WTC11 (cell line): Measurements from ENCODE around the gene GPR176. TPM values are rescaled to one million over a fixed set of nuclear protein-coding genes. Genes with fewer than 3 reads are reported as not detected.

Experiments
- ATAC-seq: fragments of 200-7000 bp; cut with Tn5 transposase; 2 replicates; pipeline ENCODE4 v1.10.0; 2021; ENCODE audit warnings: mild to moderate bottlenecking, moderate library complexity
- CTCF ChIA-PET: fragments of 300-600 bp; sonication (Branson Sonifier 250); formaldehyde crosslinking; loops from one replicate; lab custom pipeline; 2021; ENCODE audit warnings: antibody characterized with exemption; lab: Charles Lee
- POLR2A ChIA-PET: fragments of 350-600 bp; sonication (Branson Sonifier 250); formaldehyde crosslinking; loops from one replicate; lab custom pipeline; 2021; ENCODE audit warnings: antibody characterized with exemption; lab: Charles Lee
- DNase-seq: peaks from one replicate; pipeline ENCODE4 v3.0.0; 2021; ENCODE audit warnings: low spot score
- H3K27ac Mint-ChIP-seq: 2 replicates; pipeline ENCODE4 v1.8.0; 2021; ENCODE audit warnings: mixed read lengths
- H3K27me3 Mint-ChIP-seq: 2 replicates; pipeline ENCODE4 v1.8.0; 2021; ENCODE audit warnings: low read depth, mild to moderate bottlenecking, moderate library complexity, mixed read lengths
- H3K36me3 Mint-ChIP-seq: 2 replicates; pipeline ENCODE4 v1.8.0; 2021; ENCODE audit warnings: mixed read lengths
- H3K4me1 Mint-ChIP-seq: 2 replicates; pipeline ENCODE4 v1.8.0; 2022; ENCODE audit warnings: mixed read lengths
- H3K4me3 Mint-ChIP-seq: 2 replicates; pipeline ENCODE4 v1.8.0; 2021; ENCODE audit warnings: mild to moderate bottlenecking, moderate library complexity, mixed read lengths
- H3K9me3 Mint-ChIP-seq: 2 replicates; pipeline ENCODE4 v1.8.0; 2021; ENCODE audit warnings: mixed read lengths
- GABPB1 ChIP-seq: sonication (generic); formaldehyde crosslinking; IDR thresholded peaks from 2 replicates; pipeline ENCODE4 v1.8.1; 2023; ENCODE audit warnings: mild to moderate bottlenecking, missing genetic modification reagents
- GTF2I ChIP-seq: fragments of 250-450 bp; sonication (Bioruptor Pico); conservative IDR thresholded peaks from 2 replicates; pipeline ENCODE4 v1.4.0; 2021; ENCODE audit warnings: mild to moderate bottlenecking
- HMGA2 ChIP-seq: fragments of 250-450 bp; sonication (Bioruptor Pico); IDR thresholded peaks from 2 replicates; pipeline ENCODE4 v1.4.0; 2021; ENCODE audit warnings: mild to moderate bottlenecking, moderate library complexity
- JUN ChIP-seq: sonication (generic); formaldehyde crosslinking; IDR thresholded peaks from 2 replicates; pipeline ENCODE4 v1.8.0; 2023; ENCODE audit warnings: mild to moderate bottlenecking, missing genetic modification reagents
- MXD4 ChIP-seq: fragments of 250-450 bp; sonication (Bioruptor Pico); IDR thresholded peaks from 2 replicates; pipeline ENCODE4 v1.8.0; 2021; ENCODE audit warnings: mild to moderate bottlenecking, moderate library complexity, borderline replicate concordance
- MYBL2 ChIP-seq: sonication (generic); formaldehyde crosslinking; IDR thresholded peaks from 2 replicates; pipeline ENCODE4 v1.8.1; 2023; ENCODE audit warnings: mild to moderate bottlenecking, moderate library complexity, missing genetic modification reagents
- NR3C1 ChIP-seq: sonication (generic); formaldehyde crosslinking; conservative IDR thresholded peaks from 2 replicates; pipeline ENCODE4 v1.8.1; 2023; ENCODE audit warnings: low read depth, mild to moderate bottlenecking, missing genetic modification reagents
- RORB ChIP-seq: fragments of 250-450 bp; sonication (Bioruptor Pico); IDR thresholded peaks from 2 replicates; pipeline ENCODE4 v1.9.0; 2021; ENCODE audit warnings: mild to moderate bottlenecking
- SMAD3 ChIP-seq: sonication (generic); formaldehyde crosslinking; IDR thresholded peaks from 2 replicates; pipeline ENCODE4 v1.8.0; 2022; ENCODE audit warnings: missing genetic modification reagents, mild to moderate bottlenecking, borderline replicate concordance
- SOX15 ChIP-seq: fragments of 250-450 bp; sonication (Bioruptor Pico); IDR thresholded peaks from 2 replicates; pipeline ENCODE4 v1.9.0; 2021; ENCODE audit warnings: mild to moderate bottlenecking
- ZBTB21 ChIP-seq: sonication (generic); formaldehyde crosslinking; IDR thresholded peaks from 2 replicates; pipeline ENCODE4 v1.8.1; 2023; ENCODE audit warnings: mild to moderate bottlenecking, missing genetic modification reagents, borderline replicate concordance
- ZNF219 ChIP-seq: sonication (generic); formaldehyde crosslinking; IDR thresholded peaks from 2 replicates; pipeline ENCODE4 v1.8.0; 2023; ENCODE audit warnings: missing genetic modification reagents, mild to moderate bottlenecking, borderline replicate concordance
- ZNF232 ChIP-seq: sonication (generic); formaldehyde crosslinking; IDR thresholded peaks from 2 replicates; pipeline ENCODE4 v1.8.0; 2022; ENCODE audit warnings: mild to moderate bottlenecking, missing genetic modification reagents
- ZNF416 ChIP-seq: fragments of 250-450 bp; sonication (Bioruptor Pico); IDR thresholded peaks from 2 replicates; pipeline ENCODE4 v1.9.0; 2021; ENCODE audit warnings: mild to moderate bottlenecking, inconsistent platforms
- total RNA-seq: library from RNA; stranded (reverse); gene quantifications from 3 replicates; pipeline ENCODE4 v1.2.3, GENCODE V29; 2021
- TF ChIP-seq, protein P1 (sequence below): sonication (generic); formaldehyde crosslinking; IDR thresholded peaks from 2 replicates; pipeline ENCODE4 v1.8.1; 2023; ENCODE audit warnings: mild to moderate bottlenecking, missing genetic modification reagents
- TF ChIP-seq, protein P2 (sequence below): sonication (generic); formaldehyde crosslinking; IDR thresholded peaks from 2 replicates; pipeline ENCODE4 v1.8.1; 2022; ENCODE audit warnings: mild to moderate bottlenecking, moderate library complexity, missing genetic modification reagents
- TF ChIP-seq, protein P3 (sequence below): sonication (generic); formaldehyde crosslinking; IDR thresholded peaks from 2 replicates; pipeline ENCODE4 v1.8.1; 2023; ENCODE audit warnings: mild to moderate bottlenecking, missing genetic modification reagents, borderline replicate concordance
- TF ChIP-seq, protein P4 (sequence below): sonication (generic); formaldehyde crosslinking; IDR thresholded peaks from 2 replicates; pipeline ENCODE4 v1.8.0; 2023; ENCODE audit warnings: missing genetic modification reagents, mild to moderate bottlenecking, borderline replicate concordance
- TF ChIP-seq, protein P5 (sequence below): fragments of 250-450 bp; sonication (Bioruptor Pico); IDR thresholded peaks from 2 replicates; pipeline ENCODE4 v1.8.0; 2021; ENCODE audit warnings: mild to moderate bottlenecking

The GPR176 gene
- total RNA-seq, 1 experiment from 2014 or later: 117 TPM

DNA sequence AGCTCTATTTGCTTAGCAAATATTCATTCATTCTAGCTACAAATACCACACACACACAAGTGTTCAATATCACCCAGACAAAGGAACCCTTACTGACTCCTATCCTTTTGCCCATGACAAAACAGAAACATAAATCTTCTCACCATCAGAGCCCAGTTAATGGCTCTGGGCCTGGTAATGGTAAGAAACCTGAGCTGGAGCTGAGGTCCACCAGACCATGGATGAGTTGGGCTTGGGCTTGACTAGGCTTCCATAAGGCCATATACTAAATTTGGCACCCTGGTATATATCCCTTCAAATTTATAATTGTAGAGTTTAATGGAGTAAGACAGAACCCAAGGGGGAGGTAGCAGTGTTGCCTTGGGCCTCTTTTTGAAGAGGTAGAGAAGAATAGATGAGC is 29.4 kb downstream of the GPR176 start:
- DNase-seq (no peak), ATAC-seq (no peak)
- ChIA-PET POLR2A (interaction anchor here (1.0 kb wide), 1 partner anchor 43 kb away, joined by 3 read pairs; no protein-coding TSS in a partner anchor), CTCF (interaction anchor here (1.1 kb wide), 1 partner anchor 43 kb away, joined by 3 read pairs; the partner anchor contains the start of gene EIF2AK4)
- no peak for TF ChIP-seq SMAD3 (CRISPR knock-in tag)
- no peak for TF ChIP-seq NR3C1 (CRISPR knock-in tag)
- no peak for TF ChIP-seq JUN (CRISPR knock-in tag)
- no peak for TF ChIP-seq RORB
- no peak for TF ChIP-seq ZBTB21
- TF ChIP-seq ZNF232 (CRISPR knock-in tag): no peak
- TF ChIP-seq MYBL2 (CRISPR knock-in tag): no peak
- no peak for TF ChIP-seq MXD4 (CRISPR knock-in tag)
- no peak for TF ChIP-seq HMGA2 (CRISPR knock-in tag)
- TF ChIP-seq GABPB1: no peak
- TF ChIP-seq, protein P1, sequence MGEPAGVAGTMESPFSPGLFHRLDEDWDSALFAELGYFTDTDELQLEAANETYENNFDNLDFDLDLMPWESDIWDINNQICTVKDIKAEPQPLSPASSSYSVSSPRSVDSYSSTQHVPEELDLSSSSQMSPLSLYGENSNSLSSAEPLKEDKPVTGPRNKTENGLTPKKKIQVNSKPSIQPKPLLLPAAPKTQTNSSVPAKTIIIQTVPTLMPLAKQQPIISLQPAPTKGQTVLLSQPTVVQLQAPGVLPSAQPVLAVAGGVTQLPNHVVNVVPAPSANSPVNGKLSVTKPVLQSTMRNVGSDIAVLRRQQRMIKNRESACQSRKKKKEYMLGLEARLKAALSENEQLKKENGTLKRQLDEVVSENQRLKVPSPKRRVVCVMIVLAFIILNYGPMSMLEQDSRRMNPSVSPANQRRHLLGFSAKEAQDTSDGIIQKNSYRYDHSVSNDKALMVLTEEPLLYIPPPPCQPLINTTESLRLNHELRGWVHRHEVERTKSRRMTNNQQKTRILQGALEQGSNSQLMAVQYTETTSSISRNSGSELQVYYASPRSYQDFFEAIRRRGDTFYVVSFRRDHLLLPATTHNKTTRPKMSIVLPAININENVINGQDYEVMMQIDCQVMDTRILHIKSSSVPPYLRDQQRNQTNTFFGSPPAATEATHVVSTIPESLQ: no peak
- no peak for TF ChIP-seq ZNF416 (CRISPR knock-in tag)
- no peak for TF ChIP-seq SOX15
- TF ChIP-seq, protein P2, sequence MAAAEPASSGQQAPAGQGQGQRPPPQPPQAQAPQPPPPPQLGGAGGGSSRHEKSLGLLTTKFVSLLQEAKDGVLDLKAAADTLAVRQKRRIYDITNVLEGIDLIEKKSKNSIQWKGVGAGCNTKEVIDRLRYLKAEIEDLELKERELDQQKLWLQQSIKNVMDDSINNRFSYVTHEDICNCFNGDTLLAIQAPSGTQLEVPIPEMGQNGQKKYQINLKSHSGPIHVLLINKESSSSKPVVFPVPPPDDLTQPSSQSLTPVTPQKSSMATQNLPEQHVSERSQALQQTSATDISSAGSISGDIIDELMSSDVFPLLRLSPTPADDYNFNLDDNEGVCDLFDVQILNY (CRISPR knock-in tag): no peak
- no peak for TF ChIP-seq ZNF219 (CRISPR knock-in tag)
- TF ChIP-seq, protein P3, sequence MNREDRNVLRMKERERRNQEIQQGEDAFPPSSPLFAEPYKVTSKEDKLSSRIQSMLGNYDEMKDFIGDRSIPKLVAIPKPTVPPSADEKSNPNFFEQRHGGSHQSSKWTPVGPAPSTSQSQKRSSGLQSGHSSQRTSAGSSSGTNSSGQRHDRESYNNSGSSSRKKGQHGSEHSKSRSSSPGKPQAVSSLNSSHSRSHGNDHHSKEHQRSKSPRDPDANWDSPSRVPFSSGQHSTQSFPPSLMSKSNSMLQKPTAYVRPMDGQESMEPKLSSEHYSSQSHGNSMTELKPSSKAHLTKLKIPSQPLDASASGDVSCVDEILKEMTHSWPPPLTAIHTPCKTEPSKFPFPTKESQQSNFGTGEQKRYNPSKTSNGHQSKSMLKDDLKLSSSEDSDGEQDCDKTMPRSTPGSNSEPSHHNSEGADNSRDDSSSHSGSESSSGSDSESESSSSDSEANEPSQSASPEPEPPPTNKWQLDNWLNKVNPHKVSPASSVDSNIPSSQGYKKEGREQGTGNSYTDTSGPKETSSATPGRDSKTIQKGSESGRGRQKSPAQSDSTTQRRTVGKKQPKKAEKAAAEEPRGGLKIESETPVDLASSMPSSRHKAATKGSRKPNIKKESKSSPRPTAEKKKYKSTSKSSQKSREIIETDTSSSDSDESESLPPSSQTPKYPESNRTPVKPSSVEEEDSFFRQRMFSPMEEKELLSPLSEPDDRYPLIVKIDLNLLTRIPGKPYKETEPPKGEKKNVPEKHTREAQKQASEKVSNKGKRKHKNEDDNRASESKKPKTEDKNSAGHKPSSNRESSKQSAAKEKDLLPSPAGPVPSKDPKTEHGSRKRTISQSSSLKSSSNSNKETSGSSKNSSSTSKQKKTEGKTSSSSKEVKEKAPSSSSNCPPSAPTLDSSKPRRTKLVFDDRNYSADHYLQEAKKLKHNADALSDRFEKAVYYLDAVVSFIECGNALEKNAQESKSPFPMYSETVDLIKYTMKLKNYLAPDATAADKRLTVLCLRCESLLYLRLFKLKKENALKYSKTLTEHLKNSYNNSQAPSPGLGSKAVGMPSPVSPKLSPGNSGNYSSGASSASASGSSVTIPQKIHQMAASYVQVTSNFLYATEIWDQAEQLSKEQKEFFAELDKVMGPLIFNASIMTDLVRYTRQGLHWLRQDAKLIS (CRISPR knock-in tag): no peak
- peaks cover 25% of the 10 kb centered on the region for H3K36me3 Mint-ChIP-seq
- no peak overlapping the region for H3K4me3 Mint-ChIP-seq
- H3K27ac Mint-ChIP-seq: peak overlapping the region; percentile 85
- H3K27me3 Mint-ChIP-seq: no peaks in the 10 kb centered on the region
- H3K4me1 Mint-ChIP-seq: peaks cover 64% of the 10 kb centered on the region
- peaks cover 4% of the 10 kb centered on the region; the same call in 1 of the 2 replicates for H3K9me3 Mint-ChIP-seq

DNA sequence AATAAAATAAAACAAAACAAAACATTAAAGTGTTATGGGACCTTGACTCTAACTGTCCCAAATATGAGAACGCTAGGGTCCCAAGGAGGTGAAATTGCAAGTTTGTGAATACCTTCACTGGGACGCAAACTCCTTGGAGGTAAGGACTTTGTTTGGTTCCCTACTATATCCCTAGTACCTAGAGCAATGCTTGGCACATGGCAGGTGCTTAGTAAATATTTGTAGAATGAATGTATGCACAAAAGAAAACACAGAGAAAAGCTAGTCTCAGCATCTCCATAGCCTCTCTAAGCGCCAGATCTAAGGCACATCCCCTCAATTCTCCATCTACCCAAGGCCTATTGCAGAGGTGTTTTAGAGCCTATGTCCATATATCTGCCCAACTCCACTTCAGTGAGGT is 30.5 kb downstream of the GPR176 start:
- ChIA-PET CTCF (interaction anchor here (2.5 kb wide), 1 partner anchor 45 kb away, joined by 21 read pairs; the partner anchor contains the start of gene EIF2AK4), POLR2A (interaction anchor here (0.6 kb wide), 1 partner anchor 517 kb away, joined by 4 read pairs; no protein-coding TSS in a partner anchor)
- no peaks in the 10 kb centered on the region for H3K27me3 Mint-ChIP-seq
- ATAC-seq (no peak), DNase-seq (no peak)
- H3K4me1 Mint-ChIP-seq: peaks cover 74% of the 10 kb centered on the region
- peak overlapping the region; percentile 99 for H3K27ac Mint-ChIP-seq
- peaks cover 16% of the 10 kb centered on the region for H3K36me3 Mint-ChIP-seq
- H3K9me3 Mint-ChIP-seq: no peaks in the 10 kb centered on the region
- no peak overlapping the region for H3K4me3 Mint-ChIP-seq
- no peak for TF ChIP-seq GTF2I
- TF ChIP-seq, protein P4, sequence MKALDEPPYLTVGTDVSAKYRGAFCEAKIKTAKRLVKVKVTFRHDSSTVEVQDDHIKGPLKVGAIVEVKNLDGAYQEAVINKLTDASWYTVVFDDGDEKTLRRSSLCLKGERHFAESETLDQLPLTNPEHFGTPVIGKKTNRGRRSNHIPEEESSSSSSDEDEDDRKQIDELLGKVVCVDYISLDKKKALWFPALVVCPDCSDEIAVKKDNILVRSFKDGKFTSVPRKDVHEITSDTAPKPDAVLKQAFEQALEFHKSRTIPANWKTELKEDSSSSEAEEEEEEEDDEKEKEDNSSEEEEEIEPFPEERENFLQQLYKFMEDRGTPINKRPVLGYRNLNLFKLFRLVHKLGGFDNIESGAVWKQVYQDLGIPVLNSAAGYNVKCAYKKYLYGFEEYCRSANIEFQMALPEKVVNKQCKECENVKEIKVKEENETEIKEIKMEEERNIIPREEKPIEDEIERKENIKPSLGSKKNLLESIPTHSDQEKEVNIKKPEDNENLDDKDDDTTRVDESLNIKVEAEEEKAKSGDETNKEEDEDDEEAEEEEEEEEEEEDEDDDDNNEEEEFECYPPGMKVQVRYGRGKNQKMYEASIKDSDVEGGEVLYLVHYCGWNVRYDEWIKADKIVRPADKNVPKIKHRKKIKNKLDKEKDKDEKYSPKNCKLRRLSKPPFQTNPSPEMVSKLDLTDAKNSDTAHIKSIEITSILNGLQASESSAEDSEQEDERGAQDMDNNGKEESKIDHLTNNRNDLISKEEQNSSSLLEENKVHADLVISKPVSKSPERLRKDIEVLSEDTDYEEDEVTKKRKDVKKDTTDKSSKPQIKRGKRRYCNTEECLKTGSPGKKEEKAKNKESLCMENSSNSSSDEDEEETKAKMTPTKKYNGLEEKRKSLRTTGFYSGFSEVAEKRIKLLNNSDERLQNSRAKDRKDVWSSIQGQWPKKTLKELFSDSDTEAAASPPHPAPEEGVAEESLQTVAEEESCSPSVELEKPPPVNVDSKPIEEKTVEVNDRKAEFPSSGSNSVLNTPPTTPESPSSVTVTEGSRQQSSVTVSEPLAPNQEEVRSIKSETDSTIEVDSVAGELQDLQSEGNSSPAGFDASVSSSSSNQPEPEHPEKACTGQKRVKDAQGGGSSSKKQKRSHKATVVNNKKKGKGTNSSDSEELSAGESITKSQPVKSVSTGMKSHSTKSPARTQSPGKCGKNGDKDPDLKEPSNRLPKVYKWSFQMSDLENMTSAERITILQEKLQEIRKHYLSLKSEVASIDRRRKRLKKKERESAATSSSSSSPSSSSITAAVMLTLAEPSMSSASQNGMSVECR (CRISPR knock-in tag): no peak
- TF ChIP-seq, protein P3 (CRISPR knock-in tag): no peak
- TF ChIP-seq, protein P5, sequence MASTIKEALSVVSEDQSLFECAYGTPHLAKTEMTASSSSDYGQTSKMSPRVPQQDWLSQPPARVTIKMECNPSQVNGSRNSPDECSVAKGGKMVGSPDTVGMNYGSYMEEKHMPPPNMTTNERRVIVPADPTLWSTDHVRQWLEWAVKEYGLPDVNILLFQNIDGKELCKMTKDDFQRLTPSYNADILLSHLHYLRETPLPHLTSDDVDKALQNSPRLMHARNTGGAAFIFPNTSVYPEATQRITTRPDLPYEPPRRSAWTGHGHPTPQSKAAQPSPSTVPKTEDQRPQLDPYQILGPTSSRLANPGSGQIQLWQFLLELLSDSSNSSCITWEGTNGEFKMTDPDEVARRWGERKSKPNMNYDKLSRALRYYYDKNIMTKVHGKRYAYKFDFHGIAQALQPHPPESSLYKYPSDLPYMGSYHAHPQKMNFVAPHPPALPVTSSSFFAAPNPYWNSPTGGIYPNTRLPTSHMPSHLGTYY: no peak
